ENCODE results near the gene AGAP2.

- TF ChIP-seq CTCF (conservative IDR thresholded peaks at IDR 0.05; ENCODE audit: low read length) (no peak), EZH2phosphoT487 (IDR thresholded peaks at IDR 0.05; ENCODE audit: borderline replicate concordance) (no peak)
These were observed 22.2 kb downstream of the AGAP2 start for GRCh38 chr12:57716305-57716704.

Data from Loucy (cell line).